H9 (cell line): ENCODE data around the gene FAM3B. TPM values are rescaled to one million over a fixed set of nuclear protein-coding genes. Genes with fewer than 3 reads are reported as not detected.

Experiments
- DNase-seq: peaks from one replicate; pipeline ENCODE4 v3.0.0-alpha.2; 2017
- H2AFZ ChIP-seq: one replicate; pipeline ENCODE4 v1.6.1; 2013; ENCODE audit warnings: mild to moderate bottlenecking, low read length, control low read depth, moderate library complexity
- H2AK5ac ChIP-seq: 2 replicates; pipeline ENCODE4 v1.6.1; 2013; ENCODE audit warnings: low read length, control low read depth, mixed read lengths; ENCODE audit not compliant: insufficient read length
- H2BK120ac ChIP-seq: one replicate; pipeline ENCODE4 v1.6.1; 2013; ENCODE audit warnings: low read depth, mild to moderate bottlenecking, low read length, control low read depth, inconsistent platforms; ENCODE audit not compliant: poor library complexity, severe bottlenecking
- H2BK12ac ChIP-seq: 2 replicates; pipeline ENCODE4 v1.6.1; 2013; ENCODE audit warnings: low read length, control low read depth, mixed read lengths, low read depth; ENCODE audit not compliant: insufficient read length
- H2BK15ac ChIP-seq: 2 replicates; pipeline ENCODE4 v1.6.1; 2013; ENCODE audit warnings: low read depth, low read length, control low read depth
- H2BK20ac ChIP-seq: one replicate; pipeline ENCODE4 v1.6.1; 2013; ENCODE audit warnings: low read depth, mild to moderate bottlenecking, low read length, control low read depth, inconsistent platforms; ENCODE audit not compliant: poor library complexity, severe bottlenecking
- H2BK5ac ChIP-seq: 2 replicates; pipeline ENCODE4 v1.6.1; 2013; ENCODE audit warnings: low read length, control low read depth, mixed read lengths; ENCODE audit not compliant: insufficient read length
- H3K14ac ChIP-seq: 2 replicates; pipeline ENCODE4 v1.6.1; 2013; ENCODE audit warnings: low read length, control low read depth; ENCODE audit not compliant: insufficient read depth
- H3K18ac ChIP-seq: 2 replicates; pipeline ENCODE4 v1.6.1; 2013; ENCODE audit warnings: low read depth, mild to moderate bottlenecking, mixed read lengths, low read length, control low read depth; ENCODE audit not compliant: insufficient read length
- H3K23ac ChIP-seq: 2 replicates; pipeline ENCODE4 v1.6.1; 2013; ENCODE audit warnings: low read length, control low read depth, mixed read lengths, low read depth; ENCODE audit not compliant: insufficient read length
- H3K23me2 ChIP-seq: 2 replicates; pipeline ENCODE4 v1.6.1; 2013; ENCODE audit warnings: low read depth, mild to moderate bottlenecking, mixed read lengths, low read length, control low read depth; ENCODE audit not compliant: insufficient read length, poor library complexity, severe bottlenecking
- H3K27ac ChIP-seq: 2 replicates; pipeline ENCODE4 v1.5.1; 2013; ENCODE audit warnings: low read length, control low read depth, mixed read lengths, low read depth; ENCODE audit not compliant: insufficient read length
- H3K27me3 ChIP-seq: 2 replicates; pipeline ENCODE4 v1.6.1; 2013; ENCODE audit warnings: low read length, control low read depth, inconsistent platforms; ENCODE audit not compliant: insufficient read depth
- H3K4ac ChIP-seq: 2 replicates; pipeline ENCODE4 v1.6.1; 2013; ENCODE audit warnings: low read depth, mild to moderate bottlenecking, control low read depth, inconsistent platforms, low read length, moderate library complexity
- H3K4me1 ChIP-seq: 2 replicates; pipeline ENCODE4 v1.6.1; 2013; ENCODE audit warnings: low read length, control low read depth, inconsistent platforms; ENCODE audit not compliant: insufficient read depth
- H3K4me2 ChIP-seq: 2 replicates; pipeline ENCODE4 v1.6.1; 2013; ENCODE audit warnings: low read length, control low read depth, mixed read lengths; ENCODE audit not compliant: insufficient read length, insufficient read depth
- H3K56ac ChIP-seq: 2 replicates; pipeline ENCODE4 v1.6.1; 2013; ENCODE audit warnings: low read depth, mild to moderate bottlenecking, mixed read lengths, low read length, control low read depth; ENCODE audit not compliant: insufficient read length
- H3K79me1 ChIP-seq: 2 replicates; pipeline ENCODE4 v1.6.1; 2013; ENCODE audit warnings: low read depth, mild to moderate bottlenecking, moderate library complexity, low read length, control low read depth, inconsistent platforms; ENCODE audit not compliant: insufficient read depth, poor library complexity, severe bottlenecking
- H3K79me2 ChIP-seq: 2 replicates; pipeline ENCODE4 v1.6.1; 2013; ENCODE audit warnings: low read length, control low read depth, inconsistent platforms; ENCODE audit not compliant: insufficient read depth
- H3K9ac ChIP-seq: 2 replicates; pipeline ENCODE4 v1.6.1; 2013; ENCODE audit warnings: low read length, control low read depth, mixed read lengths; ENCODE audit not compliant: insufficient read length; ENCODE audit errors: extremely low read depth
- H3K9me3 ChIP-seq: one replicate; pipeline ENCODE4 v1.6.1; 2013; ENCODE audit warnings: low read depth, low read length, inconsistent platforms; ENCODE audit not compliant: control insufficient read depth
- H3T11ph ChIP-seq: one replicate; pipeline ENCODE4 v1.6.1; 2013; ENCODE audit warnings: mild to moderate bottlenecking, low read length, control low read depth, inconsistent platforms
- H4K20me1 ChIP-seq: one replicate; pipeline ENCODE4 v1.6.1; 2013; ENCODE audit not compliant: control insufficient read depth, insufficient read length, insufficient read depth
- H4K5ac ChIP-seq: 2 replicates; pipeline ENCODE4 v1.6.1; 2013; ENCODE audit warnings: low read depth, mild to moderate bottlenecking, mixed read lengths, low read length, control low read depth; ENCODE audit not compliant: insufficient read length
- H4K8ac ChIP-seq: replicated peaks from 2 replicates; pipeline ENCODE4 v1.6.1; 2013; ENCODE audit warnings: low read length, control low read depth, mixed read lengths, low read depth; ENCODE audit not compliant: insufficient read length
- H4K91ac ChIP-seq: 2 replicates; pipeline ENCODE4 v1.6.1; 2013; ENCODE audit warnings: low read depth, mild to moderate bottlenecking, moderate library complexity, mixed read lengths, low read length, control low read depth; ENCODE audit not compliant: insufficient read length
- H3K27ac Mint-ChIP-seq, 3 experiments: 2 replicates in 2 of 3; 3 replicates in 1 of 3; pipeline ENCODE4 v1.8.0; 2020 to 2021; ENCODE audit warnings: mixed read lengths in 3 of 3, mild to moderate bottlenecking in 1 of 3, moderate library complexity in 1 of 3
- H3K27me3 Mint-ChIP-seq: 2 replicates; pipeline ENCODE4 v1.8.0; 2021; ENCODE audit warnings: low read depth, mild to moderate bottlenecking, moderate library complexity, mixed read lengths
- H3K36me3 Mint-ChIP-seq, 3 experiments: 2 replicates in 2 of 3; 3 replicates in 1 of 3; pipeline ENCODE4 v1.8.0; 2020 to 2021; ENCODE audit warnings: low read depth in 3 of 3, mixed read lengths in 3 of 3; ENCODE audit not compliant: insufficient read depth in 1 of 3
- H3K4me1 Mint-ChIP-seq, 2 experiments: 2 replicates each; pipeline ENCODE4 v1.8.0; 2020; ENCODE audit warnings: mixed read lengths in 2 of 2
- H3K4me3 Mint-ChIP-seq, 2 experiments: 2 replicates in 1 of 2; 3 replicates in 1 of 2; pipeline ENCODE4 v1.8.0; 2020 to 2021; ENCODE audit warnings: mild to moderate bottlenecking in 2 of 2, mixed read lengths in 2 of 2, moderate library complexity in 1 of 2
- H3K9me3 Mint-ChIP-seq, 2 experiments: 2 replicates in 1 of 2; 3 replicates in 1 of 2; pipeline ENCODE4 v1.8.0; 2020; ENCODE audit warnings: mild to moderate bottlenecking in 2 of 2, mixed read lengths in 2 of 2, moderate library complexity in 1 of 2
- CTCF ChIP-seq: fragments of 200-600 bp; sonication (generic); conservative IDR thresholded peaks from 3 replicates; pipeline ENCODE4 v1.8.0; 2021; ENCODE audit warnings: antibody characterized with exemption, mild to moderate bottlenecking
- WGBS: extraction: QIAGEN DNeasy Blood & Tissue Kit; methylation state at CpG from one replicate; pipeline ENCODE4 v1.1.7; 2013; ENCODE audit warnings: missing lambda C conversion rate, low lambda C conversion rate, mixed read lengths; ENCODE audit not compliant: insufficient read length; ENCODE audit errors: extremely low coverage; 5-methylcytosine and 5-hydroxymethylcytosine counted together
- total RNA-seq: library from RNA; stranded (reverse); gene quantifications from 2 replicates; pipeline ENCODE4 v1.2.1, GENCODE V29; 2021

The FAM3B gene
- total RNA-seq, 1 experiment from 2014 or later = 5.0 TPM

GRCh38 chr21:41295721-41296254 is 20.8 kb upstream of the FAM3B start:
- H2BK12ac ChIP-seq = no peak overlapping the region
- H2BK20ac ChIP-seq = no peak overlapping the region
- Mint-ChIP-seq H3K27ac (peak overlapping the region in 1 of 3 experiments; percentile 12; a peak in 1 of 7 replicates), H3K36me3 (peaks cover 0 to 22% (median 8%) of the 10 kb centered on the region in 3 experiments; a peak in 6 of 7 replicates), H3K4me3 (no peak overlapping the region), H3K27me3 (peaks cover 6% of the 10 kb centered on the region), H3K4me1 (peaks cover 0 to 4% of the 10 kb centered on the region in 2 experiments; a peak in 1 of 4 replicates), H3K9me3 (peaks cover 26% of the 10 kb centered on the region in 2 experiments)
- H4K91ac ChIP-seq = no peak overlapping the region
- H3K9me3 ChIP-seq = peaks cover 13% of the 10 kb centered on the region
- no peak overlapping the region for H3T11ph ChIP-seq
- no peak overlapping the region for H3K4ac ChIP-seq
- H3K18ac ChIP-seq = no peak overlapping the region
- no peaks in the 10 kb centered on the region for H3K23me2 ChIP-seq
- H4K5ac ChIP-seq = no peak overlapping the region
- no peak overlapping the region for H4K8ac ChIP-seq
- no peaks in the 10 kb centered on the region for H3K79me2 ChIP-seq
- no peaks in the 10 kb centered on the region for H4K20me1 ChIP-seq
- no peak overlapping the region for H3K9ac ChIP-seq
- H2AK5ac ChIP-seq = no peak overlapping the region
- no peaks in the 10 kb centered on the region for H3K79me1 ChIP-seq
- H2BK120ac ChIP-seq = no peak overlapping the region
- WGBS = no CpG with 5 or more reads among the region's 4 CpGs
- H3K4me1 ChIP-seq = no peaks in the 10 kb centered on the region
- no peak for DNase-seq
- H3K56ac ChIP-seq = no peak overlapping the region
- TF ChIP-seq CTCF = no peak
- H3K27me3 ChIP-seq = no peaks in the 10 kb centered on the region
- no peak overlapping the region for H2AFZ ChIP-seq
- no peak overlapping the region for H3K14ac ChIP-seq
- H2BK5ac ChIP-seq = no peak overlapping the region
- H2BK15ac ChIP-seq = no peak overlapping the region
- H3K23ac ChIP-seq = no peak overlapping the region
- no peak overlapping the region for H3K27ac ChIP-seq
- H3K4me2 ChIP-seq = no peak overlapping the region
